HCT116 (cell line): ENCODE results near the gene TNNC1.

Experiments
- ATF3 ChIP-seq: IDR thresholded peaks from 2 replicates; pipeline ENCODE4 v1.6.1; 2012
- CEBPB ChIP-seq: IDR thresholded peaks from 2 replicates; pipeline ENCODE4 v1.6.1; 2012; ENCODE audit warnings: low read depth
- CTCF ChIP-seq, 3 experiments: fragments of 200-600 bp in 1 of 3; sonication (generic) in 1 of 3; IDR thresholded peaks in 2 of 3; conservative IDR thresholded peaks in 1 of 3; 2 replicates each; pipeline ENCODE4 v1.5.1; 2012 to 2017; ENCODE audit warnings: low read depth in 2 of 3, low read length in 2 of 3, antibody characterized with exemption in 1 of 3, borderline replicate concordance in 1 of 3, control low read depth in 1 of 3, mild to moderate bottlenecking in 1 of 3, mixed read lengths in 1 of 3, mixed run types in 1 of 3, moderate library complexity in 1 of 3; ENCODE audit not compliant: insufficient read depth in 1 of 3
- EGR1 ChIP-seq: IDR thresholded peaks from 2 replicates; pipeline ENCODE4 v1.6.1; 2012; ENCODE audit warnings: low read depth
- EZH2 ChIP-seq: fragments of 200-600 bp; sonication (generic); IDR thresholded peaks from 2 replicates; pipeline ENCODE4 v1.6.1; 2017; ENCODE audit warnings: antibody characterized with exemption, mixed run types
- EZH2phosphoT487 ChIP-seq: fragments of 200-600 bp; IDR thresholded peaks from 2 replicates; pipeline ENCODE4 v1.6.1; 2018; ENCODE audit warnings: antibody characterized with exemption, borderline replicate concordance
- MAX ChIP-seq: IDR thresholded peaks from 2 replicates; pipeline ENCODE4 v1.6.1; 2012
- SIN3A ChIP-seq: IDR thresholded peaks from 2 replicates; pipeline ENCODE4 v1.6.1; 2012; ENCODE audit warnings: low read depth
- TCF7L2 ChIP-seq: IDR thresholded peaks from 2 replicates; pipeline ENCODE4 v1.7.0; 2011; ENCODE audit warnings: borderline replicate concordance, inconsistent platforms; ENCODE audit not compliant: insufficient read depth, insufficient read length; ENCODE audit errors: extremely low read depth
- YY1 ChIP-seq: IDR thresholded peaks from 2 replicates; pipeline ENCODE4 v1.6.1; 2011; ENCODE audit warnings: low read length, low read depth, moderate library complexity, mild to moderate bottlenecking; ENCODE audit not compliant: insufficient replicate concordance; ENCODE audit errors: extremely low read depth
- TF ChIP-seq, protein P1 (sequence below): IDR thresholded peaks from 2 replicates; pipeline ENCODE4 v1.6.1; 2012; ENCODE audit warnings: low read depth

DNA sequence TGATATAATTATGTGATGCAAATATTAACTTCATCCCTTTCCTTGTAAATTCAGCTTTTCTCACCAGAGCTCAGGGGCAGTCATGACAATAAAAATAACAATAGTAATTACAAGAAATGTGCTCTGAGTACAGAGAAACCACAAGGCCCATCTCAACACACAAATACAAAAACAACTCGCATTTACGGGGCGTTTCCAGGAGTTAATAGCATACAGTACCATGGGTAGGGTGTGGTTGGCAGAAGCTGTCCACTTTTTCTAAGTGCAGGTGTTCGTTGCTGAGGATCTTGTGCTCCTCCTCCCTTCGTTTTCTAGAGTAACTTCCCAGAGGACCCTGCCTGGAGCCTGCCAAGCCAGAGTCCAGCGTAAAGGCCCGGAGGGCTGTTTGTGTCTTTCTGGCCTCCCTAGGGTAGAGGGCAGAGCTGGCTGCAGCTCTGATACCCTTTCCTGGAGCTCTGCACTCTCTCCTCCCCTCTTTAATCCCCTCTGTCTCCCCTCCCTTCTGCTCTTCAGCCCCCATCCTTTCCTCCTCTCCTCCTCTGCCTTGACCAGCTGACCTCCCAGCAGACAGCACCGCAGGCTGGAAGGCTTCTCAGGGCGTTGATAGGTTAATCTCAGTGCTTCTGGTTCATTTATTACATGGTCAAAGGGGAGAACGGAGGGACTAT lies 20.4 kb downstream of the TNNC1 start:
- no peak for TF ChIP-seq CTCF (IDR thresholded peaks at IDR 0.05 in 2 of 3, conservative IDR thresholded peaks at IDR 0.05 in 1 of 3; ENCODE audit: borderline replicate concordance in 1 of 3, insufficient read depth in 1 of 3, low read depth in 2 of 3, low read length in 2 of 3)
- no peak for TF ChIP-seq ATF3
- TF ChIP-seq, protein P1, sequence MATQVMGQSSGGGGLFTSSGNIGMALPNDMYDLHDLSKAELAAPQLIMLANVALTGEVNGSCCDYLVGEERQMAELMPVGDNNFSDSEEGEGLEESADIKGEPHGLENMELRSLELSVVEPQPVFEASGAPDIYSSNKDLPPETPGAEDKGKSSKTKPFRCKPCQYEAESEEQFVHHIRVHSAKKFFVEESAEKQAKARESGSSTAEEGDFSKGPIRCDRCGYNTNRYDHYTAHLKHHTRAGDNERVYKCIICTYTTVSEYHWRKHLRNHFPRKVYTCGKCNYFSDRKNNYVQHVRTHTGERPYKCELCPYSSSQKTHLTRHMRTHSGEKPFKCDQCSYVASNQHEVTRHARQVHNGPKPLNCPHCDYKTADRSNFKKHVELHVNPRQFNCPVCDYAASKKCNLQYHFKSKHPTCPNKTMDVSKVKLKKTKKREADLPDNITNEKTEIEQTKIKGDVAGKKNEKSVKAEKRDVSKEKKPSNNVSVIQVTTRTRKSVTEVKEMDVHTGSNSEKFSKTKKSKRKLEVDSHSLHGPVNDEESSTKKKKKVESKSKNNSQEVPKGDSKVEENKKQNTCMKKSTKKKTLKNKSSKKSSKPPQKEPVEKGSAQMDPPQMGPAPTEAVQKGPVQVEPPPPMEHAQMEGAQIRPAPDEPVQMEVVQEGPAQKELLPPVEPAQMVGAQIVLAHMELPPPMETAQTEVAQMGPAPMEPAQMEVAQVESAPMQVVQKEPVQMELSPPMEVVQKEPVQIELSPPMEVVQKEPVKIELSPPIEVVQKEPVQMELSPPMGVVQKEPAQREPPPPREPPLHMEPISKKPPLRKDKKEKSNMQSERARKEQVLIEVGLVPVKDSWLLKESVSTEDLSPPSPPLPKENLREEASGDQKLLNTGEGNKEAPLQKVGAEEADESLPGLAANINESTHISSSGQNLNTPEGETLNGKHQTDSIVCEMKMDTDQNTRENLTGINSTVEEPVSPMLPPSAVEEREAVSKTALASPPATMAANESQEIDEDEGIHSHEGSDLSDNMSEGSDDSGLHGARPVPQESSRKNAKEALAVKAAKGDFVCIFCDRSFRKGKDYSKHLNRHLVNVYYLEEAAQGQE: no peak
- no peak for TF ChIP-seq EZH2phosphoT487
- no peak for TF ChIP-seq MAX
- no peak for TF ChIP-seq EZH2
- TF ChIP-seq YY1: no peak
- TF ChIP-seq EGR1: no peak
- TF ChIP-seq CEBPB: no peak
- TF ChIP-seq TCF7L2: no peak
- no peak for TF ChIP-seq SIN3A
